Aortic smooth muscle cell (primary cell): ENCODE data around the gene MTHFD1. TPM values are rescaled to one million over a fixed set of nuclear protein-coding genes. Genes with fewer than 3 reads are reported as not detected.

ENCODE experiments used
- total RNA-seq: library from RNA; depleted of rRNA; stranded (reverse); fragments of >200 nt; gene quantifications from 2 replicates; pipeline ENCODE4 v1.2.3, GENCODE V29; 2014

The MTHFD1 gene
- total RNA-seq, result 53.7 and 68.0 TPM in 2 replicates

DNA sequence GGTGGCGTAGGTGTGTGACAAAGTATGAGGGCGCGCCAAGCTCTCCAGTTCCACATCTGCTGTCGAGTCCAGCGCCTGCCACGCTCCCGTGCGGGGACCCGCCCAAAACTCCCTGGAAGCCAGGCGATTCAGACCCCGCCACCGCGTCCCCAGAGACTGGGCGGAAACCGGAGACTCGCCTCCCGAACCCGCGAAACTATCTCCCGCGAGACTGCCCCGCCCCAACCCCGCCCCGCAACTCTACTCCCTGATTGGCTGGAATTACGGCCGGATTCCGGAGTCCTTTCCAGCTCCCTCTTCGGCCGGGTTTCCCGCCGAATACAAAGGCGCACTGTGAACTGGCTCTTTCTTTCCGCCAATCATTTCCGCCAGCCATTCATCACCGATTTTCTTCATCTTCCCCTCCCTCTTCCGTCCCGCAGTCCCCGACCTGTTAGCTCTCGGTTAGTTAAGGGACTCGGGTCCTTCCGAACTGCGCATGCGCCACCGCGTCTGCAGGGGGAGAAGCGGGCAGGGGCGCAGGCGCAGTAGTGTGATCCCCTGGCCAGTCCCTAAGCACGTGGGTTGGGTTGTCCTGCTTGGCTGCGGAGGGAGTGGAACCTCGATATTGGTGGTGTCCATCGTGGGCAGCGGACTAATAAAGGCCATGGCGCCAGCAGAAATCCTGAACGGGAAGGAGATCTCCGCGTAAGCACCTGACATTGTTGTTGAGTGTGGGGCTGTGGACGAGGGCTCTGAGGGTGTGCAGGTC is at the start of gene MTHFD1:
Gene MTHFD1, plus strand, starts transcription at position 572 of the 751 bp plus-strand sequence. Its CDS starts 75 bp downstream, at position 647.

GRCh38 chr14:64465191-64465822 is 77.2 kb downstream of the MTHFD1 start, which contains the start of gene AKAP5:
TSS of gene AKAP5 (plus strand) at chr14:64465499. CDS start at chr14:64468395, 2,896 bp downstream.

GRCh38 chr14:64503434-64504309 is 115.5 kb downstream of the MTHFD1 start, which contains the start of gene ZBTB25:
TSS of gene ZBTB25 (minus strand) at chr14:64503838. CDS start at chr14:64490533, 13,305 bp downstream.

DNA sequence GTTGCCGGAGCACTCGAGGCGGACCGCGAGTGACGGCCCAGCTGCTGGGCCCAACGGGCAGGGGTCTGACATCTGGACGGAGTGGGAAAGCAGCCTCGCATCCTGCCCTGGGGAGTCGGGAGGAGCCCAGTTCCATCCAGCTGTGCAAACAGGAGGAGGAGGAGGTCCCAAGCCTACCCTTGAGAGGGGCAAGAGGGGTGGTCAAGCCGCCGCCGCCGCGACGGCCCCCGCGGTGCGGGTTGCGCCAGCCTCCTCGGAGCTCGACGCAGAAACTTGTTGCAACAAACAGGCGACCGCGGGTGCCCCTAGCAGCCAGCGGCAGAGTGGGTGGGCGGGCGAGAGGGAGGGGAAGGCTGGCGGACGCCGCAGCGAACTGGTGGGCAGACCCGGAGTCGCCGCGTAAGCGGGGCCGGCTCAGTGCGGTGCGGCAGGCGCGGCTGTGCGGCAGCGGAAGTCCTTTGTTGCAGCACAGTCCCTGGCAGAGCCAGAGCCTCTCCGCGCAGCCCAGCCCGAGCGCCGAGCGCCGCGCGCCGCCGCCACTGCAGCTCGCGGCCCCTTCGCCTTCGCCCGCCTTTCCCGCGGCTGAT is 116.2 kb downstream of the MTHFD1 start, which contains the start of gene ZBTB1:
Gene ZBTB1, plus strand, starts transcription at position 461 of the 587 bp plus-strand sequence. CDS start 16,735 bp downstream, outside the sequence.

Other genes with a start within 250 kb of the MTHFD1 start
- not detected in 2 replicates for gene ESR2, start 94.0 kb upstream of the MTHFD1 start, total RNA-seq
- 0.26 and 0.31 TPM in 2 replicates for gene AKAP5, start 77.1 kb downstream of the MTHFD1 start, total RNA-seq
- 4.9 and 5.5 TPM in 2 replicates for gene ZBTB25, start 115.5 kb downstream of the MTHFD1 start, total RNA-seq
- gene ZBTB1, start 116.4 kb downstream of the MTHFD1 start, total RNA-seq, result 37.0 and 39.5 TPM in 2 replicates
- gene HSPA2, start 152.4 kb downstream of the MTHFD1 start, total RNA-seq, result 1.3 and 2.5 TPM in 2 replicates
- gene PPP1R36, start 161.6 kb downstream of the MTHFD1 start, total RNA-seq, result 0.79 and 0.87 TPM in 2 replicates